Nephron progenitor cell (in vitro differentiated cells): ENCODE measurements around the gene FBXO39.

Experiments
- DNase-seq: peaks from one replicate; pipeline ENCODE4 v3.0.0; 2021
- H3K27ac Mint-ChIP-seq: 2 replicates; pipeline ENCODE4 v1.8.0; 2021; ENCODE audit warnings: mild to moderate bottlenecking, moderate library complexity, mixed read lengths
- H3K27me3 Mint-ChIP-seq: 2 replicates; pipeline ENCODE4 v1.8.0; 2021; ENCODE audit warnings: mild to moderate bottlenecking, low read depth, mixed read lengths; ENCODE audit not compliant: poor library complexity
- H3K36me3 Mint-ChIP-seq: 2 replicates; pipeline ENCODE4 v1.8.0; 2021; ENCODE audit warnings: low read depth, mixed read lengths
- H3K4me1 Mint-ChIP-seq: 2 replicates; pipeline ENCODE4 v1.8.0; 2021; ENCODE audit warnings: mixed read lengths
- H3K4me3 Mint-ChIP-seq: 2 replicates; pipeline ENCODE4 v1.8.0; 2021; ENCODE audit warnings: mild to moderate bottlenecking, moderate library complexity, mixed read lengths
- H3K9me3 Mint-ChIP-seq: 2 replicates; pipeline ENCODE4 v1.8.0; 2021; ENCODE audit warnings: mild to moderate bottlenecking, moderate library complexity, mixed read lengths
- TF ChIP-seq, protein P1 (sequence below): fragments of 200-600 bp; sonication (generic); IDR thresholded peaks from 2 replicates; pipeline ENCODE4 v1.5.0; 2021; ENCODE audit warnings: antibody characterized with exemption

FBXO39 gene

DNA sequence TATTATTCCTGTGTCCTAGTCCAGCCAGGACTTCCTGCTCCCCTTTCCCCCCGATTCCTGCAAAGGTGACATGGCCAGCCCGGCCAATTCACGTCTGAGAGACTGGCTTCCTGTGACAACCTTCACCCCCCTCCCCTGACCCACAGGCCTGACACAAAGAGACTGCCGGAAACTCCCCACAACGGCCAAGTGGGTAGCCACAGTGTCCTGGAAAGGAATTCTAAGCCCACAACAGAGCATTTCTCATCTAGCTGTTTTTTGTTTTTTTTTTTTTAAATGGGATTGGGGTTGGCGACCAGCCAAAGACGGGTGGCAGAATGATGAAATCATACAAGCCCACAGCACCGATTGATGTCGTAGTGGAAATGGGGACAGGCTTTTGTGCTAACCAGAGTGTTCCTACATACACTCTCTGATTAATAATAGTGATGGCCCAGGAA is 23.0 kb upstream of the FBXO39 start:
- peaks cover 29% of the 10 kb centered on the region for H3K27me3 Mint-ChIP-seq
- TF ChIP-seq, protein P1, sequence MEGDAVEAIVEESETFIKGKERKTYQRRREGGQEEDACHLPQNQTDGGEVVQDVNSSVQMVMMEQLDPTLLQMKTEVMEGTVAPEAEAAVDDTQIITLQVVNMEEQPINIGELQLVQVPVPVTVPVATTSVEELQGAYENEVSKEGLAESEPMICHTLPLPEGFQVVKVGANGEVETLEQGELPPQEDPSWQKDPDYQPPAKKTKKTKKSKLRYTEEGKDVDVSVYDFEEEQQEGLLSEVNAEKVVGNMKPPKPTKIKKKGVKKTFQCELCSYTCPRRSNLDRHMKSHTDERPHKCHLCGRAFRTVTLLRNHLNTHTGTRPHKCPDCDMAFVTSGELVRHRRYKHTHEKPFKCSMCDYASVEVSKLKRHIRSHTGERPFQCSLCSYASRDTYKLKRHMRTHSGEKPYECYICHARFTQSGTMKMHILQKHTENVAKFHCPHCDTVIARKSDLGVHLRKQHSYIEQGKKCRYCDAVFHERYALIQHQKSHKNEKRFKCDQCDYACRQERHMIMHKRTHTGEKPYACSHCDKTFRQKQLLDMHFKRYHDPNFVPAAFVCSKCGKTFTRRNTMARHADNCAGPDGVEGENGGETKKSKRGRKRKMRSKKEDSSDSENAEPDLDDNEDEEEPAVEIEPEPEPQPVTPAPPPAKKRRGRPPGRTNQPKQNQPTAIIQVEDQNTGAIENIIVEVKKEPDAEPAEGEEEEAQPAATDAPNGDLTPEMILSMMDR: no peak
- no peak overlapping the region for H3K4me3 Mint-ChIP-seq
- peaks cover 25% of the 10 kb centered on the region for H3K4me1 Mint-ChIP-seq
- H3K36me3 Mint-ChIP-seq: no peaks in the 10 kb centered on the region
- no peaks in the 10 kb centered on the region for H3K9me3 Mint-ChIP-seq
- H3K27ac Mint-ChIP-seq: no peak overlapping the region
- no peak for DNase-seq

GRCh38 chr17:6753546-6753945 is 22.5 kb upstream of the FBXO39 start:
- DNase-seq: no peak
- H3K4me3 Mint-ChIP-seq: no peak overlapping the region
- no peak overlapping the region for H3K27ac Mint-ChIP-seq
- H3K9me3 Mint-ChIP-seq: no peaks in the 10 kb centered on the region
- TF ChIP-seq, protein P1: no peak
- H3K4me1 Mint-ChIP-seq: peaks cover 25% of the 10 kb centered on the region
- H3K36me3 Mint-ChIP-seq: no peaks in the 10 kb centered on the region
- peaks cover 26% of the 10 kb centered on the region for H3K27me3 Mint-ChIP-seq

- H3K4me1 Mint-ChIP-seq: peaks cover 25% of the 10 kb centered on the region
- DNase-seq: no peak
- no peak overlapping the region for H3K4me3 Mint-ChIP-seq
- TF ChIP-seq, protein P1: no peak
- H3K9me3 Mint-ChIP-seq: no peaks in the 10 kb centered on the region
- no peaks in the 10 kb centered on the region for H3K36me3 Mint-ChIP-seq
- peaks cover 32% of the 10 kb centered on the region for H3K27me3 Mint-ChIP-seq
- H3K27ac Mint-ChIP-seq: no peak overlapping the region
Measured at GRCh38 chr17:6755281-6755680, 20.7 kb upstream of the FBXO39 start.

- H3K27me3 Mint-ChIP-seq: peaks cover 34% of the 10 kb centered on the region
Measured at GRCh38 chr17:6755731-6756184, 20.3 kb upstream of the FBXO39 start, which contains the start of gene XAF1. Gene XAF1 (plus strand): TSS chr17:6756046. CDS start chr17:6756079, 33 bp downstream.

GRCh38 chr17:6756425-6757031 is 19.5 kb upstream of the FBXO39 start:
- DNase-seq: no peak
- H3K9me3 Mint-ChIP-seq: no peaks in the 10 kb centered on the region
- no peaks in the 10 kb centered on the region for H3K36me3 Mint-ChIP-seq
- H3K4me1 Mint-ChIP-seq: peaks cover 25% of the 10 kb centered on the region
- H3K27me3 Mint-ChIP-seq: peaks cover 34% of the 10 kb centered on the region
- H3K4me3 Mint-ChIP-seq: no peak overlapping the region
- TF ChIP-seq, protein P1: no peak
- H3K27ac Mint-ChIP-seq: no peak overlapping the region

More at GRCh38 chr17:6755731-6756184, 20.3 kb upstream of the FBXO39 start, which contains the start of gene XAF1:
- no peak within 1 kb of the TSS for H3K27ac Mint-ChIP-seq
- H3K4me3 Mint-ChIP-seq: no peak within 1 kb of the TSS
- TF ChIP-seq, protein P1: no peak
- H3K36me3 Mint-ChIP-seq: no peaks in the 10 kb centered on the region
- no peak for DNase-seq
- no peaks in the 10 kb centered on the region for H3K9me3 Mint-ChIP-seq
- H3K4me1 Mint-ChIP-seq: peaks cover 25% of the 10 kb centered on the region

DNA sequence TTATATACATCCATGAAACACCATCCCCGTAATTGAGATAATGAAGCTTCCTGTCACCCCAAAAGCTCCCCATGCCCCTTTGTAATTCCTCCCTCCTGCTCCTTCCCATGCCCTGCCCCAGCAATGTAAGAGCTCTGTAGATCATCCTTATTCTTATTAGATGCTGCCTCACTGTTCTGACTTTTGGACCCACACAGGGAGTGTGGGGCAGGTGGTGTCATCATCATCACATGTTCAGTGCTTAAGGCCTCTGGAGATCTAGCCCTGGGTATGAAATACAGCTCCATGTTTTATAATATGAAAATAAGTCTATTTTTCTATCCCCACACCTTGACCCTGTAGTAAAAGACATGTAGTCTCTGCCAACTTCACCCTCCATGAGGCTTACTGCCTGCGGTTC is 18.3 kb upstream of the FBXO39 start:
- Mint-ChIP-seq H3K27me3 (peaks cover 34% of the 10 kb centered on the region), H3K9me3 (no peaks in the 10 kb centered on the region), H3K4me3 (no peak overlapping the region), H3K36me3 (no peaks in the 10 kb centered on the region), H3K4me1 (peaks cover 17% of the 10 kb centered on the region), H3K27ac (no peak overlapping the region)
- no peak for DNase-seq
- TF ChIP-seq, protein P1: no peak
